ENCODE results near the gene SPTBN4.

Gene SPTBN4

DNA sequence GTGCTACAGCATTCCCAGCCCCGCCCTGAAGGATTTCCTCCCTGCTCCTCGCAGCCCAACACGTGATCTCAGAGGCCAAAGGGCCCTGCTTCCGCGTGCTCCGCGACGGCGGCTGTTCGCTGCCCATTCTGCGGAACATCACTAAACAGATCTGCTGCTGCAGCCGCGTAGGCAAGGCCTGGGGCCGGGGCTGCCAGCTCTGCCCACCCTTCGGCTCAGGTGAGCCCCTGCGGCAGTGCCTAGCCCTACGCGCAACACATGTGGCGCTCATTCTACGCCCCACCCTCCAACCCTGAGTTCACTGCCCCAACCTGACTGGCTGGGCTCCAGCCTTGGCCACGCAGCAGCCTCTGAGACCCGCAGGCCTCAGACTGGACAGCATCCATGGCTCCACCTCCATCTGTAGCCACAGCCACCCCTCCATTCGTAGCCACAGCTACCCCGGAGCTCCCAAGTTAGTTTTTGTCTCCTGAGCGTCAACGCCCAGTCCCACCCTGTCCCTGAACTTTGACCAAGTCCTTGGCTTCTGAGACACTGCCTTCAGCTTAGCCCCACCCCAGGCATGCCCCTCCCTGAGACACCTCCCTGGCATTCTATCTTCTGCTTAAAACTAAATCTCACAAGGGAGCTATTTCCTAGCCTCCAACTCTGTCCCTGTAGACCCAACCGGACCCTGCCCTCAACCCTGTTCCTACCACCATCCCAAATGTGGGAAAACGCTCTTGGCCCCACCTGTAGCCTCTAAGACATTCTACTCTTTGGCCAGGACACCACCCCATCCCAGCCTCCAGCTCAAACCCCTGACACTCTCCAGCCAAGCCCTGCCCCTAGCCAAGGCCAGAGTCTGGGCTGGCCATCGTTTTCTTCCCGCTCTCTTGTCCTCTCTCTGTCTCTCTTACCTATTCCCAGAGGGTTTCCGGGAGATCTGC, 140.8 kb downstream of the SPTBN4 start:
- no peak for DNase-seq

DNA sequence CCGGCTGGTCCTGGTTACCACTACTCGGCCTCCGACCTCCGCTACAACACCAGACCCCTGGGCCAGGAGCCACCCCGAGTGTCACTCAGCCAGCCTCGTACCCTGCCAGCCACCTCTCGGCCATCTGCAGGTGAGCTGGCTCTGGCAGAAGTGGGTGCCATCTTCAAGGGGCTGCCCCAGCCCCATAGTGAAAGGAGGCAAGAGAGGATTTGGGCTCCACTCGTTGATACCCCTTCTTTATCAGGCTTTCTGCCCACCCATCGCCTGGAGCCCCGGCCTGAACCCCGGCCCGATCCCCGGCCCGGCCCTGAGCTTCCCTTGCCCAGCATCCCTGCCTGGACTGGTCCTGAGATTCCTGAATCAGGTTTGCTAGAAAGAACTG, 141.4 kb downstream of the SPTBN4 start:
- DNase-seq = no peak

GRCh38 chr19:40608957-40609356, 142.2 kb downstream of the SPTBN4 start:
- DNase-seq = no peak

- DNase-seq = no peak
Observed at GRCh38 chr19:40609561-40610395, 143.0 kb downstream of the SPTBN4 start.

DNA sequence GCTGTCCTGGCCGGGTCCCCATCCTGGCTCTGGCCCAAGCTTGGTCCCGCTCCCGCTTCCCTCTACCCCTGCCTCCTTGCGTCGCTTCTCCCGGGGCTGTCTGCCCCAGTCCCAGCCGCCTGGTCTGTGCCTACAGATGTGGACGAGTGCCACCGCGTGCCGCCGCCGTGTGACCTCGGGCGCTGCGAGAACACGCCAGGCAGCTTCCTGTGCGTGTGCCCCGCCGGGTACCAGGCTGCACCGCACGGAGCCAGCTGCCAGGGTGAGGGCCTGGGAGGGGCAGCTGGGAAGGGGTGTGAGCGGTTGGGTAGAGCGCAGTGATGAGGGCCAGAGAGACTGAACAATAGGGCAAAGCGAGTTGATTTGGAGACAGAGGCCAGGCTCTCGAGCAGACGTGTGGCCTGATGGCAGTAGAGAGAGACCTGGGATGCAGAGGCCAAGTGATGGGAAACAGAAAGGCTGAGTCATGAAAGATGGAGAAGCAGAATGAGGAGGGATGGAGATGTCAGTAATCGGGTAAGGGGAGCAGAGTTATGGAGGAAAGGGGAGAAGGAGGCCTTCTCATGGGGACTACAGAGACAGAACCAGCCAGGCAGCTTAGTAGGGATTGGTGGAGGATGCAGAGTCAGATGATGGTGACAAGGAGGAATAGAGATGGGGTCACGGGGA, 143.7 kb downstream of the SPTBN4 start:
- DNase-seq = no peak

DNA sequence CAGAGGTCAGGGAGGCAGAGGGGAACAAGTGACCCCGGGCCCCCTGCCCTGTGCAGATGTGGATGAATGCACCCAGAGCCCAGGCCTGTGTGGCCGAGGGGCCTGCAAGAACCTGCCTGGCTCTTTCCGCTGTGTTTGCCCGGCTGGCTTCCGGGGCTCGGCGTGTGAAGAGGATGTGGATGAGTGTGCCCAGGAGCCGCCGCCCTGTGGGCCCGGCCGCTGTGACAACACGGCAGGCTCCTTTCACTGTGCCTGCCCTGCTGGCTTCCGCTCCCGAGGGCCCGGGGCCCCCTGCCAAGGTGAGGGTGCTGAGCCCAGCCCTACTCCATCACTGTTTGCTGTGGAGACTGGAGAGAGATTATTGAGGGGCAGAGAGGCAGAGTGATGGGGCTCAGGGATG, 144.3 kb downstream of the SPTBN4 start:
- no peak for DNase-seq

GRCh38 chr19:40611900-40612698, 145.3 kb downstream of the SPTBN4 start:
- no peak for DNase-seq

DNA sequence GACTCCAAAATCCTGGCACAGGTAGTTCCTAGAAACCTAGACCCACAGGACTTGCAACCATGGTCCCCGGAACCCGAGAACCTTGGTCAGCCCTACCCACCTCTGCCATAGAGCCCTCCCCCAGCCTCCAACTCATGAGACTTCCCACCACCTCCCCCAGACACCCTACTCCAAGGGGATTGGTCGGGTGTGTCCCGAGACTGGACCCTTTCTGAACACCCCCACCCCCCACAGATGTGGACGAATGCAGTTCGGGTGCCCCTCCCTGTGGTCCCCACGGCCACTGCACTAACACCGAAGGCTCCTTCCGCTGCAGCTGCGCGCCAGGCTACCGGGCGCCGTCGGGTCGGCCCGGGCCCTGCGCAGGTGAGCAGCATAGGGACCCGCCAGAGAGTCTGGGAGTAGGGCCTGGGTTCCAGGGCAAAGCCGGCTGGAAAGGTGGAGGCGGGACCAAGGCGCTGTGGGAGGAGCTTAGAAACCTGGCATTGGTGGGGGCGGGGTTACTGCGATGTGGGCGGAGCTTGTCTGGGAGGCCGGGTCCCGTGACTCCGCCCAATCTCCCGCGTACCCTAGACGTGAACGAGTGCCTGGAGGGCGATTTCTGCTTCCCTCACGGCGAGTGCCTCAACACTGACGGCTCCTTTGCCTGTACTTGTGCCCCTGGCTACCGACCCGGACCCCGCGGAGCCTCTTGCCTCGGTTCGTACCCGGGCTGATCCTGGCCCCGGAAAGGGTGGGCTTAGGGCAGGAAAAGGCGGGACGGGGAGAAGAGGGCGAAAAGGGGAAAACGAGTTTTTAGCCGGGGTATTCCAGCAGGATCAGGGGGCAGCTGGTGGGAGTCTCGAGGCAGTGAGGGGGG, 146.3 kb downstream of the SPTBN4 start:
- DNase-seq = no peak

DNA sequence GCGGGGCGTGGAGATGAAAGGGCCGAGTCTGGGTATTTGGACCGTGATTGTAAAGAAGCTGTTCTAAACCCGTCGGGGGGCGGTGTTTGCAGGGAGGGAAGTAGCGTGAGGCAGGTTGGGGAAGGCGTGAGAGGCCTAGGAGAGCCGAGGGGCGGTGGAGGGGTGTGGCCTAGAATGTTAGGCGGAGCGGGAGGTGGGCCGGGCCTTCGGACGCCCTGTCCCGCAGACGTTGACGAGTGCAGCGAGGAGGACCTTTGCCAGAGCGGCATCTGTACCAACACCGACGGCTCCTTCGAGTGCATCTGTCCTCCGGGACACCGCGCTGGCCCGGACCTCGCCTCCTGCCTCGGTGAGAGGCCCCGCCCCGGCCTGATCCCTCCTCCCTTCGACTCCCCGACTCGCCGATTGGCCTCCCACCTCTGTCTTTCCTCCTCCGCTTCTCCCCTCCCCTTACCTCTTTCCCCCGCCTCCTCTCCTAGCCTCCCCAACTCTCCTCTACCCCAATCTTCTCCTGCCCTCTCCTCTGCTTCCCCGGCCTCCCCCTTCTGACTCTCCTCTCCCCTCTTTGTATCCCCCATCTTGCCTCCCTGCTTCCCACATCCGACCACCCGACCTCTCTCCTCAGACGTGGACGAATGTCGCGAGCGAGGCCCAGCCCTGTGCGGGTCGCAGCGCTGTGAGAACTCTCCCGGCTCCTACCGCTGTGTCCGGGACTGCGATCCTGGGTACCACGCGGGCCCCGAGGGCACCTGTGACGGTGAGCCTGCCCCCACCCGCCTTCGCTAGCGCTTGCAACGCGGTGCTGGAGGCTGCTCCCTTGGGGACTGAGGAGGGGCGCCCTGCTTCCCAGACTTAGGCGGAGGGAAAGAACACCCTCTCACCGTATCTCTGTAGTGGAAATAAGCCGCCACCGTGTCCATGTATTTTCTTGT, 147.2 kb downstream of the SPTBN4 start:
- peak; percentile 88 for DNase-seq

GRCh38 chr19:40614622-40615411, 148.0 kb downstream of the SPTBN4 start:
- peak; percentile 99 for DNase-seq

GRCh38 chr19:40616178-40616577, 149.4 kb downstream of the SPTBN4 start:
- no peak for DNase-seq

- DNase-seq = no peak
Observed at GRCh38 chr19:40616941-40617340, 150.1 kb downstream of the SPTBN4 start.

- DNase-seq = no peak
Observed at GRCh38 chr19:40617961-40618360, 151.2 kb downstream of the SPTBN4 start.

- DNase-seq = no peak
Observed at GRCh38 chr19:40619333-40620160, 152.7 kb downstream of the SPTBN4 start.

DNA sequence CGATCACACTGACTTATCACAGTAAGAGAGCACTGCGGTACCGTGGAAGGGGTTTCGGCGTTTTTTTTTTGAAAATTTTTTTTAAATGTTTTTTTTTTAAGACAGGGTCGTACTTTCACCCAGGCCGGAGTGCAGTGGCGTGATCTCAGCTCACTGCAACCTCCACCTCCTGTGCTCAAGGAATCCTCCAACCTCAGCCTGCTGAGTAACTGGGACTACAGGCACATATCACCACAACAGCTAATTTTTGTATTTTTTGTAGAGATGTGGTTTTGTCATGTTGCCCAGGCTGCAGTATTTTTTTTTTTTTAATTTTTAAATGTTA, 153.3 kb downstream of the SPTBN4 start:
- no peak for DNase-seq

DNA sequence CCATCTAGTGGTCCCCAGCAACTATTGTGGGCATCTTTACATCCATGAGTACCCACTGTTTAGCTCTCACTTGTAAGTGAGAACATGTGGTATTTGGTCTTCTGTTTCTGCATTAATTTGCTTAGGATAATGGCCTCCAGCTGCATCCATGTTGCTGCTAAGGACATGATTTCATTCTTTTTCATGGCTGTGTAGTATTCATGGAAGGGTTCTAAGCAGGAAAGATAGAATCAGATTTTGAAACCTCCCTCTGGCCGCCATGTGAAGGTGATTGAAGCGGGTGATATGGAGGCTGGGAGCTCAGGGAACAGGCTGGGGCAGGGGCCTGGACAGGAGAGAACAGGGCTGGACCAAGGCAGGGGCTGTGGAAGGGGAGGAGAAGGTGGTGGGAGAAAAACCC, 154.5 kb downstream of the SPTBN4 start:
- no peak for DNase-seq

DNA sequence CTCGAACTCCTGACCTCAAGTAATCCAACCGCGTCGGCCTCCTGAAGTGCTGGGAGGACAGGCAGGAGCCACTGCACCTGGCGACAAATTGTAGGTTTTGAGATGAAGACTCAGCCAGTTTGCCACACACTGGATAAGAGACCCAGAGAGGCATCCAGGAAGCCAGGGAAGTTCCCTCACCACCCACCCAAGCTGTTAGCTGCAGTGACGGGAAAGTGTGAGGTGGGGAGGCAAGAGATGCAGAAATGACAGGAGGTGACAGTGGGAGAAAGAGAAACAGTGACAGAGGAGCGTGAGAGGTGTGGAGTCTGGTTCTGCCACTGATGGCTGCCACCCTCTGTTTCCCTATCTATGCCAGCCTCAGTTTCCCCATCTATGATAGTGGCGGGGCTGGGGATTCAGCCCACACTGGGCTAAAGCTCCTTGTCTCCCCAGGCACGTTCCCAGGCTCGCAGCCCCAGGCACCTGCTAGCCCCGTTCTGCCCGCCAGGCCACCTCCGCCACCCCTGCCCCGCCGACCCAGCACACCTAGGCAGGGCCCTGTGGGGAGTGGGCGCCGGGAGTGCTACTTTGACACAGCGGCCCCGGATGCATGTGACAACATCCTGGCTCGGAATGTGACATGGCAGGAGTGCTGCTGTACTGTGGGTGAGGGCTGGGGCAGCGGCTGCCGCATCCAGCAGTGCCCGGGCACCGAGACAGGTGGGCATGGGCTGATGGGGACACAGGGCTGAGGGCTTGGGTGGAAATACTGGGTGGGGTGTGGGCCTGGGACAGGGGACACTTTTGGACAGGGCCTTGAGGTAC, 155.4 kb downstream of the SPTBN4 start:
- no peak for DNase-seq

GRCh38 chr19:40622773-40623075, 155.9 kb downstream of the SPTBN4 start:
- no peak for DNase-seq
